GM13977 (cell line): ENCODE data around the gene IL1RAPL1.
"Not testable (repeated sequence)": the region's sequence is repeated elsewhere in the genome, so short reads cannot be mapped to it uniquely, and the experiment has no call there.

Experiments used
- DNase-seq: peaks from one replicate; pipeline ENCODE4 v3.0.0; 2012; ENCODE audit warnings: low spot score
- CTCF ChIP-seq: IDR thresholded peaks from 2 replicates; pipeline ENCODE4 v1.5.1; 2012; ENCODE audit warnings: mild to moderate bottlenecking, control low read depth; ENCODE audit not compliant: insufficient read depth; ENCODE audit errors: extremely low read depth, missing control alignments
- in situ Hi-C: fragments of 300-500 bp; cut with MboI; formaldehyde crosslinking; loops from one replicate; pipeline ENCODE4 v1.12.0; 2022; ENCODE audit warnings: low sequenced_read_pairs, low pct_unique_long_range_greater_than_20kb, mixed read lengths, inconsistent platforms; ENCODE audit not compliant: unreplicated experiment

IL1RAPL1 gene

GRCh38 chrX:29107231-29107630 lies 520.0 kb downstream of the IL1RAPL1 start:
- no peak for DNase-seq
- in situ Hi-C loops, result no loop called here
- TF ChIP-seq CTCF, result no peak

GRCh38 chrX:29110041-29110440 lies 522.8 kb downstream of the IL1RAPL1 start:
- DNase-seq, result no peak
- no peak for TF ChIP-seq CTCF
- in situ Hi-C loops, result no loop called here

- in situ Hi-C loops, result no loop called here
- no peak for TF ChIP-seq CTCF
- no peak for DNase-seq
Measured at GRCh38 chrX:29113221-29113620, 526.0 kb downstream of the IL1RAPL1 start.

GRCh38 chrX:29122817-29123216 lies 535.6 kb downstream of the IL1RAPL1 start:
- DNase-seq, in situ Hi-C loops: not testable (repeated sequence)

- in situ Hi-C loops, result no loop called here
Measured at GRCh38 chrX:29130905-29131304, 543.7 kb downstream of the IL1RAPL1 start.

GRCh38 chrX:29136904-29137303 lies 549.7 kb downstream of the IL1RAPL1 start:
- in situ Hi-C loops, result no loop called here
- no peak for DNase-seq
- no peak for TF ChIP-seq CTCF

More at GRCh38 chrX:29130905-29131304, 543.7 kb downstream of the IL1RAPL1 start:
- TF ChIP-seq CTCF, result no peak
- no peak for DNase-seq

- no peak for TF ChIP-seq CTCF
- in situ Hi-C loops, result no loop called here
- DNase-seq, result no peak
Measured at GRCh38 chrX:29138003-29138402, 550.8 kb downstream of the IL1RAPL1 start.
